ENCODE measurements around the gene TSPAN10. TPM values are rescaled to one million over a fixed set of nuclear protein-coding genes. Genes with fewer than 3 reads are reported as not detected.
"Not testable (repeated sequence)": the region's sequence is repeated elsewhere in the genome, so short reads cannot be mapped to it uniquely, and the experiment has no call there.

Gene TSPAN10
- total RNA-seq, 1 donor from 2014 or later = 1.1 TPM

GRCh38 chr17:81673561-81674258 lies 36.7 kb downstream of the TSPAN10 start:
- H3K27me3 ChIP-seq = no peaks in the 10 kb centered on the region
- peaks cover 49% of the 10 kb centered on the region for H3K36me3 ChIP-seq
- H3K27ac ChIP-seq = no peak overlapping the region
- H3K4me1 ChIP-seq = no peaks in the 10 kb centered on the region
- no peak for TF ChIP-seq CTCF (IDR thresholded peaks at IDR 0.05)
- DNase-seq = no peak
- intact Hi-C loops (cut with DNase I) = no loop called here
- no peak overlapping the region for H3K4me3 ChIP-seq
- ATAC-seq = no peak
- H3K9me3 ChIP-seq = no peaks in the 10 kb centered on the region

DNA sequence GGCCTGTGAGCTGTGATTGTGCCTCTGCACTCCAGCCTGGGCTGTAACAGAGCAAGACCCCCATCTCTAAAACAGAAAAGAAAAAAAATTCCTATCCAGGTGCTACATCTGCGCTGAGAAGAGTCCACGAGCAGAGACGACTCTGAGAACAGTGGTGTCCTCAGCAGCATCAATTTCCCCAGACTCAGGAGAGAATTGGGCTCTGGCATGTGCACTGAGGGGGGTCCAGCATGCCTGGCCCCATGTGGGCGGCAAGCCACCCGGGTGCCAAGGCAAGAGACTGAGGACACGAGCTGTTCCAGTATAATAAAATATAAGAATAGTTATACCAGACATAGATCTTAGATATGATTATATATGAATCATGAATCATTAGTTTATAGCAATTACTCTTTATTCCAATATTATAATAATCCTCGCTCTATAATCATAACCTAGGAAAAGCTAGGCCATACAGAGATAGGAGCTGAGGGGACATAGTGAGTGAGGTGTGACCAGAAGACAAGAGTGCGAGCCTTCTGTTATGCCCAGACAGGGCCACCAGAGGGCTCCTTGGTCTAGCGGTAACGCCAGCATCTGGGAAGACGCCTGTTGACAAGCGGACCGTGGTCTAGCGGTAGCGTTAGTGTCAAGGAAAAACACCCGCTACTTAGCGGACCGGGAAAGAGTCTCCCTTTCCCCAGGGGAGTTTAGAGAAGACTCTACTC lies 38.7 kb downstream of the TSPAN10 start:
- H3K9me3 ChIP-seq; H3K27ac ChIP-seq; H3K4me3 ChIP-seq; H3K27me3 ChIP-seq; DNase-seq; intact Hi-C loops (cut with DNase I); ATAC-seq; H3K4me1 ChIP-seq: not testable (repeated sequence)
- peaks cover 36% of the 10 kb centered on the region for H3K36me3 ChIP-seq
- peak; percentile 64 for TF ChIP-seq CTCF (IDR thresholded peaks at IDR 0.05)

DNA sequence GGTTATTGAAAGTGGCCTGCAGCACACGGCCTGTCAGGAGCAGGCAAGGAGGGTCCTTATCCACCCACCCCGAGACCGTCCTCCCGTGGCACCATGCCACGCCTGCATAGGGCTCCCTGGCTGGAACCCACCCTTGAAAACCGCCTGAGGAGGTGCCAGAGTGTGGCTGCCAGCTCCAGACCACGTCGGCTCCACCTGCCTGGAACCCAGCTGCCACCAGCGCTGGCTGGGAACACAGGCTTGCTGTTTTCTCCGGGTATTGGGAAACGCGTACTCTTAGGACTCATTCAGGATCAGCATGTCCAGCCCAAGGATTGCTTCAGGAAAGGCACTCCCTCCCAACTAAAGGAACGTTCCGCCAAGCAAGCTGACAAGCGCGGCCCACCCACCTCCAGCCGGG lies 39.9 kb downstream of the TSPAN10 start:
- Histone ChIP-seq H3K4me1 (no peaks in the 10 kb centered on the region), H3K9me3 (no peaks in the 10 kb centered on the region), H3K4me3 (no peak overlapping the region), H3K36me3 (peaks cover 24% of the 10 kb centered on the region), H3K27me3 (no peaks in the 10 kb centered on the region), H3K27ac (no peak overlapping the region)
- TF ChIP-seq CTCF (IDR thresholded peaks at IDR 0.05) = no peak
- DNase-seq = no peak
- no peak for ATAC-seq
- intact Hi-C loops (cut with DNase I) = no loop called here

- no peak for DNase-seq
- Histone ChIP-seq H3K36me3 (no peaks in the 10 kb centered on the region), H3K9me3 (no peaks in the 10 kb centered on the region), H3K27me3 (no peaks in the 10 kb centered on the region), H3K4me3 (no peak overlapping the region), H3K4me1 (peaks cover 18% of the 10 kb centered on the region), H3K27ac (no peak overlapping the region)
- TF ChIP-seq CTCF (IDR thresholded peaks at IDR 0.05) = no peak
- ATAC-seq = no peak
- intact Hi-C loops (cut with DNase I) = no loop called here
Observed at GRCh38 chr17:81680150-81680549, 43.2 kb downstream of the TSPAN10 start.

DNA sequence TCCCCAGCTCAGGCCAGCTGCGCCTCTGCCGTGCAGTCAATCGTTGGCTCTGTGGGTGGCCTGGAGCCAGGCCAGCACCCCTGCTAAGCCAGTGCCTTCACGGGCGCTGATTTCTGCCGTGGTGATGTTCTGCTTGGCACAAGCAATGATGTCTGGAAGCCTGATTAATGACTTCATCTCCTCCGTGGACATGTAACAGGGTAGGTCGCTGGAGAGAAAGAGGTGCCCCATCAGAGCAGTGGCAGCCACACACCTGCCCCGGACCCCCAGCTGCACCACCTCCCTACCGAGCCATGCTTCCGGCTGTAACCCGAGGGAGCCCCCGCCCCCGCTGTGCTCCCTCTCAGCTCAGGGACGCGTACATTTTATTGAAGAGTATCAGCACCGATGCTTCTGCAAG lies 44.7 kb downstream of the TSPAN10 start:
- intact Hi-C loops (cut with DNase I) = no loop called here
- Histone ChIP-seq H3K27ac (no peak overlapping the region), H3K27me3 (no peaks in the 10 kb centered on the region), H3K9me3 (no peaks in the 10 kb centered on the region), H3K36me3 (peaks cover 14% of the 10 kb centered on the region), H3K4me3 (no peak overlapping the region), H3K4me1 (peaks cover 27% of the 10 kb centered on the region)
- TF ChIP-seq CTCF (IDR thresholded peaks at IDR 0.05) = no peak
- no peak for ATAC-seq
- no peak for DNase-seq

All from upper lobe of right lung (tissue), 1 donor.